GM18507 (cell line): ENCODE measurements around the gene WBP2.

Source experiments
- DNase-seq: peaks from one replicate; pipeline ENCODE4 v3.0.0; 2011; ENCODE audit warnings: low read depth; ENCODE audit not compliant: insufficient read length; ENCODE audit errors: extremely low spot score
- FAIRE-seq: peaks from 2 replicates; lab custom pipeline; 2011; peaks lifted over from hg19 to GRCh38; lab: Jason Lieb, UNC

The WBP2 gene

GRCh38 chr17:75855310-75856061 lies at the start of gene WBP2:
WBP2 (minus strand) TSS chr17:75855335; CDS start chr17:75855297, 38 bp downstream.
- peak; percentile 90 for DNase-seq
- FAIRE-seq = peak; percentile 99

DNA sequence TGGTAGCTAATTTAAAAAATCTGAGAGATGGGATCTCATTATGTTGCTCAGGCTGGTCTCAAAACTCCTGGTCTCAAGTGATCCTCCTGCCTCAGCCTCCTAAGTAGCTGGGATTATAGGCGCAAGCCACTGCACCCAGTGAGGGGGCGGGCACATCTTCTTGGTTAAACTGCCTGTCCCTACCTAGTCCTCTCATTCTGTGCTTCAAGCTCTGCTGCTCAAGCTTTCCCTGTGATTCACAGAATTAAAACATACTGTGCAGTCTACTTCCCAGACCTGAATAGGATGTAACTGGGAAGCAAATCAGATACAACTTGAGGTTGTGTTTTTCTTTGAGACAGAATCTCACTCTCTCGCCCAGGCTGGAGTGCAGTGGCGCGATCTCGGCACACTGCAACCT lies 47.3 kb upstream of the WBP2 start:
- FAIRE-seq = no peak
- no peak for DNase-seq

GRCh38 chr17:75901727-75902126 lies 46.6 kb upstream of the WBP2 start:
- no peak for DNase-seq
- no peak for FAIRE-seq

DNA sequence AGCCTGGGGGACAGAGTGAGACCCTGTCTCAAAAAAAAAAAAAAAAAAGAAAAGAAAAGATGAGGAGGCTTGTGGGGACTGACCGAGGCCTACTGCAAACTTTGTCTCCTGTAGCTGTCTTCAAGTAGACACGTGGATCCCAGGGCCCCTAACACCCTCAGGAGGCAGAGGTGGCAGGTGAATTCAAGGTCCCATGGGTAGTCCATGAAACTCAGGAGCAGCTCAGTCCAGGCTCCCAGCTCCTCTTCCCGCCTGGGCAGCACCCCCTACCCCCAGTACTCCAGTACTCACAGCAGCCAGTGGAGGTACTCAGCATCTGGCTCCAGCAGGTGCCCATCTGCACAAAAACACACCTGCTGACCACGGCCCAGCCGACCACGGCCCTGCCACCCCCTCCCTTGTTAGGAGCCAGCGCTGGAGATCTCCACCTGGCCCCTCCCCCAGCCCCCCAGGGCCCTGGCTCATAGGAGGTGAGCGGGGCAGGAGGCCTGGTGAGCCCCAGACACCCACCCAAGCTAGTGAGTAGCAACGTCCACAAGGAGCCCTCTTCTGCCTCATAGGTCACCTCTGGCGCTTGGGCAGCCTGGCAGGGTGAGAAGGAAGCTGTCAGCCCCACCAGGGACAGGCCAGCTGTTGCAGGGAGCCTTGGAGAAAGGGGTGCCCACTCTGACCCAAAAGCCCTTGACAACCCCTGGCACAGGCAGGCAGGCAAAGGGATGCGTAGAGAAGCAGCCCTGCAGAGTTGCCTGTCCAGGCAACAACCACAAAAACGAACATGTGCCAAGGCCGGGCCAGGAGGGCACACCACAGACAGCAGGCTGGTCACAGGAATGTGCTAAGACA lies 45.8 kb upstream of the WBP2 start:
- DNase-seq = no peak
- FAIRE-seq = no peak

DNA sequence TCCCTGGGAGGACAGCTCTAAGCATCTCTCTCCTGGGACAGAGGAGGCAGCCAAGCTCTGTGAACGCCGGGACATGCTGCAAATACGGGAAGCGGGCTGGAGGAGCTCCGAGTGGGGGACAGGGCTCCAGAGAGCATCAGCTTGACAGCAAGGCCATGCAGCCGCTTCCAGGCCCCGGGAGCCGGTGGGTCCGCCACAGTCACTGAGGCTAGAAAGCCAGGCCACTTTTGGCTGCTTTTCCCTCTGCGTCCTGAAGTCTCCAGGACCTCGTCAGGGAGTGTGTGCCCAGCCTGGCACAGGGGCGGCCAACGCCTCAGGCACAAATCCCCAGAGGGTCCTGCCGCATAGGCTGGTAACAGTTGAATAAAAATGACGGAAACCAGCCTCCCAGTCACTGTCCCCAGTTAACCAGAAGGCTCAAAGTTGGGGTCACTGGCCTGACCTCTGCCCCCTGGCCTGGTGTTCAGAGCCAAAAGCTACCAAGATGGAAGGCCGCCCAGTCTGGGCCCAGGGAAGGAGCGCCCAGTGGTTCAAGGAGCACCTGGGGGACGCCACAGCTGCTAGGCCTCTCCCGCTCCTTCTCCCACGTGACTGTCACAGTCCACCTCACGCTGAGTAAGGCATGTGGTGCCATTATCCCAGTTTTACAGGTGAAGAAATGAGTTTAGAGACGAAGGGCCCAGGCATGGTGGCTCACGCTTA lies 44.8 kb upstream of the WBP2 start:
- FAIRE-seq (no peak), DNase-seq (no peak)

DNA sequence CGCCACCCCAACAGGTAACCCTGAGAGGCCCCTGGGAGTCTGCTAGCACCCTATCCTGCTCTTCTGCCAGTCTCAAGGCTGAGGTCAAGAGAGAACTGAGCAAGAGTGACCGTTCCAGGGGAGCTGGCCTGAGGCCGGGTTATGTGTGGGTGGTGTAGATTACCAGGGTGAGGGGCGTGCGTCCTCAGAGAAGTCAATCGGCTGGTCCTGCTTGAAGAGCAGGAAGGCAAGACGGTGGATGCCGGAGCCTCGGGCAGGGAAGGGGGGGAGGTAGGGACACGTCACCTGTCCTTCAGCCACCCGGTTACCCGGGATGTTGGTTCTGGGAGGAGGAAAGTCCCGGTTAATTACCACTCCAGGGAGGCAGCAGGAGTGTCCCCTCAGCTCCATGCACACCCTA lies 44.2 kb upstream of the WBP2 start:
- DNase-seq (no peak), FAIRE-seq (no peak)

DNA sequence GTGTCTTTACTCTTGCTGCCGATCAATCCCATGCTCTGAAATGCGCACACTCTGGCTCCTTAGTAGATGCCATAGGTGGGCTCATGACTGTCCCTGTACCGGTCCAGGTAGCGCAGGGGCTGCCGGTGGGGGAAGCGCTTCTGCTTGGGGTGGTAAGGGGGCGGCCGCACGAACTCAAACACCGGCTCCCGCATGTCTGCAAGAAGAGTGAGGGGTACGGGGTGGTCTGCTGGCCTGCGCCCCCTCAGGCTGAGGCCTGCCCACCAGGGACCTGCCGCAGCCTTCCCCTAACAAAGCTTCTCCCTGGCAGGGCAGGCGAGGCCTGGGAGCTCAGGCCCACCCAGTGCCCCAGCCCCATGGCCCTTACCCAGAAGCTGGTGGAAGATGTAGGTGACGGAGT lies 43.7 kb upstream of the WBP2 start:
- no peak for FAIRE-seq

GRCh38 chr17:75898065-75898464 lies 42.9 kb upstream of the WBP2 start:
- FAIRE-seq (no peak), DNase-seq (no peak)

More for the DNA sequence above, 43.7 kb upstream of the WBP2 start:
- no peak for DNase-seq

GRCh38 chr17:75897160-75898019 lies 42.3 kb upstream of the WBP2 start:
- DNase-seq = no peak
- no peak for FAIRE-seq

GRCh38 chr17:75896415-75897159 lies 41.5 kb upstream of the WBP2 start, which contains the start of gene TRIM65:
TRIM65 (minus strand) TSS chr17:75896951; CDS start chr17:75896937, 14 bp downstream.
- FAIRE-seq (peak; percentile 78), DNase-seq (peak; percentile 79)

DNA sequence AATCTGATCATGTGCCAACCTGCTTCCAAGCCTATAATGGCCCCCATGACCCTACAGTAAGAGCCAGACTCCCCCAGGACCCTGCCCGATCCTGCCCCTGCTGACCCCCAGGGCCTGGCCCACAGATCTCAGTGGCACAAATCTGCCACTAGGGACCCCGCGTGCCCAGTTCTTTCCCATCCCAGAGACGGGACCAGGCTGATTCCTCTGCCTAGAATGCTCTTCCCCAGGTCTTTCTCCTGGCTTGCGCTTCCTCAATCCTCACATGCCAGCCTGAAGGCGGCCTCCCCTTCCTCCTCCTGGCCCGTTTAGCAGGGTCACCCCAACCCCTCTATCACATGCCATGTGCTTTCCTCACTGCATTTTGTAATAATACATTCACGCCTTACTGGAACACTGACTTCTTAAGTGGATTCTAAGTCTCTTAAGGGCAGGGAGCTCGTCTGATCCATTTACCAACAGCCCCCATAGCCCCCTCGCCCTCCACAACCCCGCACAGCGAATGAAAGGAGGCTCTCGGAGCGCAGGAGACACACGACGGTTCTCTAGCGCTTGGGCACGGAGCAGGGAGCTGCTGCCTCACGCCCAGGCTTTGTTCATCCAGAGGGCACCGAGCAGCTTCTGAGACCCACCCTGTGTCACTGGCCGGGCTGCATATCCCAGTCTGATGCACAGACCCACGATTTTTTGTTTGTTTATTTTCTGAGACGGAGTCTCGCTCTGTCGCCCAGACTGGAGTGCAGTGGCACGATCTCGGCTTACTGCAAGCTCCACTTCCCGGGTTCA lies 40.4 kb upstream of the WBP2 start:
- FAIRE-seq = peak; percentile 31
- DNase-seq = no peak

- DNase-seq (no peak), FAIRE-seq (no peak)
Observed at GRCh38 chr17:75894049-75894733, 39.1 kb upstream of the WBP2 start.

- FAIRE-seq (no peak), DNase-seq (no peak)
Observed at GRCh38 chr17:75893305-75894048, 38.3 kb upstream of the WBP2 start.

- FAIRE-seq (no peak), DNase-seq (no peak)
Observed at GRCh38 chr17:75892556-75893224, 37.6 kb upstream of the WBP2 start.

- no peak for DNase-seq
- FAIRE-seq = no peak
Observed at GRCh38 chr17:75891605-75892555, 36.7 kb upstream of the WBP2 start.
